Caco-2 (cell line): ENCODE results near the gene ASB8. TPM values are rescaled to one million over a fixed set of nuclear protein-coding genes. Genes with fewer than 3 reads are reported as not detected.

Source experiments
- BruUV-seq: library from RNA; stranded (reverse); fragments of 400-500 nt; replicated peaks from 2 replicates; lab custom pipeline; 2021; lab: Mats Ljungman, UMichigan
- CTCF ChIA-PET: fragments of 300-600 bp; sonication (Branson Sonifier 250); formaldehyde crosslinking; loops from one replicate; lab custom pipeline; 2022; ENCODE audit warnings: antibody characterized with exemption; lab: Charles Lee
- POLR2A ChIA-PET: fragments of 300-600 bp; sonication (Branson Sonifier 250); formaldehyde crosslinking; loops from one replicate; lab custom pipeline; 2022; ENCODE audit warnings: antibody characterized with exemption; lab: Charles Lee
- DNase-seq, 2 experiments: peaks; one replicate each; pipeline versions ENCODE4 v3.0.0 to v3.0.0-alpha.2; 2020 to 2022
- H3K27me3 ChIP-seq: replicated peaks from 2 replicates; pipeline ENCODE4 v1.6.0; 2011; ENCODE audit warnings: low read length; ENCODE audit not compliant: control insufficient read depth, insufficient read depth
- H3K36me3 ChIP-seq: 2 replicates; pipeline ENCODE4 v1.5.1; 2011; ENCODE audit warnings: low read length; ENCODE audit not compliant: control insufficient read depth, insufficient read depth
- H3K4me1 ChIP-seq: fragments of 250-450 bp; sonication (Bioruptor Pico); 2 replicates; pipeline ENCODE4 v1.5.1; 2020; ENCODE audit warnings: mild to moderate bottlenecking
- H3K4me3 ChIP-seq: 2 replicates; pipeline ENCODE4 v1.5.1; 2011; ENCODE audit warnings: low read depth, mild to moderate bottlenecking, control low read depth, low read length
- H3K9me3 ChIP-seq: fragments of 250-450 bp; sonication (Bioruptor Pico); 2 replicates; pipeline ENCODE4 v1.5.1; 2020; ENCODE audit warnings: mild to moderate bottlenecking, moderate library complexity
- H3K27ac Mint-ChIP-seq: one replicate; pipeline ENCODE4 v1.8.0; 2022; ENCODE audit warnings: mixed read lengths; ENCODE audit not compliant: unreplicated experiment
- H3K27me3 Mint-ChIP-seq: one replicate; pipeline ENCODE4 v1.8.0; 2022; ENCODE audit warnings: mixed read lengths; ENCODE audit not compliant: insufficient read depth, unreplicated experiment
- H3K36me3 Mint-ChIP-seq: one replicate; pipeline ENCODE4 v1.8.0; 2022; ENCODE audit warnings: mild to moderate bottlenecking, mixed read lengths; ENCODE audit not compliant: insufficient read depth, unreplicated experiment
- H3K4me1 Mint-ChIP-seq: one replicate; pipeline ENCODE4 v1.8.0; 2022; ENCODE audit warnings: low read depth, mixed read lengths; ENCODE audit not compliant: unreplicated experiment
- H3K4me3 Mint-ChIP-seq: one replicate; pipeline ENCODE4 v1.8.0; 2022; ENCODE audit warnings: mild to moderate bottlenecking, moderate library complexity, mixed read lengths; ENCODE audit not compliant: unreplicated experiment
- H3K9me3 Mint-ChIP-seq: one replicate; pipeline ENCODE4 v1.8.0; 2022; ENCODE audit warnings: mixed read lengths; ENCODE audit not compliant: unreplicated experiment
- CTCF ChIP-seq, 2 experiments: fragments of 200-600 bp in 1 of 2; IDR thresholded peaks; 1 replicate in 1 of 2; 2 replicates in 1 of 2; pipeline versions ENCODE4 v1.5.1 to v1.8.0; 2011 to 2022; ENCODE audit warnings: antibody characterized with exemption in 1 of 2, control low read depth in 1 of 2, inconsistent platforms in 1 of 2, low read depth in 1 of 2, low read length in 1 of 2, mild to moderate bottlenecking in 1 of 2, moderate library complexity in 1 of 2; ENCODE audit not compliant: insufficient read depth in 1 of 2, severe bottlenecking in 1 of 2, unreplicated experiment in 1 of 2
- intact Hi-C: fragments of 100-400 bp; cut with micrococcal nuclease; formaldehyde crosslinking; loops from one replicate; pipeline ENCODE4 v1.10.0; 2022; ENCODE audit not compliant: unreplicated experiment
- total RNA-seq: library from RNA; stranded (reverse); gene quantifications from 2 replicates; pipeline ENCODE4 v1.2.3, GENCODE V29; 2022

The ASB8 gene
- total RNA-seq, 1 experiment from 2014 or later: 30.6 TPM

DNA sequence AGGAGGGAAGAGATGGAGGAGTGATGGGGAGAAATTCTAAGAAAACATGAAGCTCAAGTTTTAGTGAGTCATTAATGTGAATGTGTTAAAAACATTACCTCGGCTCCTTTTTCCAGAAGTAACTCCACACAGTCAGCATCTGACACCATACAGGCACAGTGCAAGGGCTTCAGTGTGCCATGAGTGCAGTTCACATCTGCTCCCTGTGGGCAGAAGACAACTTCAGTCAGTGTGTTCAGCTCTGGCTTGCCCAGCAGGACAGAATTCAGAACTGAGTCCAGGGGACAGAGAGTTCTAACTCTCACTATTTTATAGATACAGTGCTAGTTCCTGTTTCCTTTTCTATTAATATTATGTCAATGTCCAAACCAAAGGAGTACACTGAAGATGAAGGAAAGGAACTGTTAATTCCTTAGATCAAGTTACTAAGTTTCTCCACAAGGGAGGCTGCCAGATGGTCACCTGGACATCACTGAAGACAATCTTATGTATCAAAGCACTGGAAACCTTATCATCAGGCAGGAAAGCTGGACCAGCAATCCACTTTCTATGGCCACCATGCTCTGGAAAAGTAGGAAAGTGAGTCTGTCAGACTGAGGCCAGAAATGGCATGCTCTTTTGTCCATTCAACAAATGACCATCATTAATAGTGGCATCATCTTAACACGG is 6.1 kb downstream of the ASB8 start:
- BruUV-seq: no TSS peak
- ChIA-PET POLR2A (no interaction called here), CTCF (no interaction called here)
- intact Hi-C loops: no loop called here
- H3K36me3 ChIP-seq: no peaks in the 10 kb centered on the region
- Mint-ChIP-seq H3K27me3 (no peaks in the 10 kb centered on the region), H3K4me3 (no peak overlapping the region), H3K9me3 (no peaks in the 10 kb centered on the region), H3K27ac (no peak overlapping the region), H3K36me3 (peaks cover 29% of the 10 kb centered on the region), H3K4me1 (no peaks in the 10 kb centered on the region)
- H3K27me3 ChIP-seq: no peaks in the 10 kb centered on the region
- no peak overlapping the region for H3K4me3 ChIP-seq
- no peak for TF ChIP-seq CTCF (IDR thresholded peaks at IDR 0.05; ENCODE audit: insufficient read depth in 1 of 2, low read depth in 1 of 2, low read length in 1 of 2, severe bottlenecking in 1 of 2, unreplicated experiment in 1 of 2)
- H3K9me3 ChIP-seq: no peaks in the 10 kb centered on the region
- H3K4me1 ChIP-seq: no peaks in the 10 kb centered on the region
- no peak for DNase-seq

- POLR2A ChIA-PET: no interaction called here
- H3K27me3 Mint-ChIP-seq: no peaks in the 10 kb centered on the region
- H3K9me3 Mint-ChIP-seq: no peaks in the 10 kb centered on the region
- no peak for TF ChIP-seq CTCF (IDR thresholded peaks at IDR 0.05; ENCODE audit: insufficient read depth in 1 of 2, low read depth in 1 of 2, low read length in 1 of 2, severe bottlenecking in 1 of 2, unreplicated experiment in 1 of 2)
- intact Hi-C loops: no loop called here
- Histone ChIP-seq H3K4me1 (no peaks in the 10 kb centered on the region), H3K36me3 (no peaks in the 10 kb centered on the region; the same call in 1 of the 2 replicates), H3K4me3 (no peak overlapping the region), H3K27me3 (no peaks in the 10 kb centered on the region), H3K9me3 (no peaks in the 10 kb centered on the region)
- DNase-seq: no peak
- H3K4me1 Mint-ChIP-seq: no peaks in the 10 kb centered on the region
- no peak overlapping the region for H3K4me3 Mint-ChIP-seq
- BruUV-seq: no TSS peak
- CTCF ChIA-PET: interaction anchor here (0.8 kb wide), 1 partner anchor 11 kb away, joined by 3 read pairs; the partner anchor contains the start of gene ASB8
- no peak overlapping the region for H3K27ac Mint-ChIP-seq
- H3K36me3 Mint-ChIP-seq: peaks cover 34% of the 10 kb centered on the region
Observed at GRCh38 chr12:48145981-48146380, 11.3 kb downstream of the ASB8 start.

- Mint-ChIP-seq H3K27me3 (no peaks in the 10 kb centered on the region), H3K4me1 (no peaks in the 10 kb centered on the region), H3K4me3 (no peak overlapping the region), H3K36me3 (peaks cover 27% of the 10 kb centered on the region), H3K27ac (no peak overlapping the region), H3K9me3 (no peaks in the 10 kb centered on the region)
- CTCF ChIA-PET: no interaction called here
- intact Hi-C loops: no loop called here
- TF ChIP-seq CTCF (IDR thresholded peaks at IDR 0.05; ENCODE audit: insufficient read depth in 1 of 2, low read depth in 1 of 2, low read length in 1 of 2, severe bottlenecking in 1 of 2, unreplicated experiment in 1 of 2): peak in 1 of 2 experiments; percentile 3
- H3K9me3 ChIP-seq: no peaks in the 10 kb centered on the region
- H3K27me3 ChIP-seq: no peaks in the 10 kb centered on the region
- no peaks in the 10 kb centered on the region; the same call in none of the 2 replicates for H3K36me3 ChIP-seq
- no peak overlapping the region for H3K4me3 ChIP-seq
- no TSS peak for BruUV-seq
- no peaks in the 10 kb centered on the region for H3K4me1 ChIP-seq
- POLR2A ChIA-PET: no interaction called here
- DNase-seq: no peak
Observed at GRCh38 chr12:48143898-48144297, 13.4 kb downstream of the ASB8 start.
